SJCRH30 (cell line): ENCODE measurements around the gene OTUB2. TPM values are rescaled to one million over a fixed set of nuclear protein-coding genes. Genes with fewer than 3 reads are reported as not detected.

Source experiments
- total RNA-seq: library from RNA; depleted of rRNA; stranded (reverse); fragments of >200 nt; shearing (Covaris generic); gene quantifications from 2 replicates; pipeline ENCODE4 v1.2.3, GENCODE V29; 2014; rRNA removed

The OTUB2 gene
- total RNA-seq, 1 experiment from 2014 or later: 0.55 TPM

Other genes with a start within 250 kb of the OTUB2 start
- gene PRIMA1, start 237.9 kb upstream of the OTUB2 start, total RNA-seq: not detected in 2 replicates
- not detected in 2 replicates for gene FAM181A, start 99.0 kb upstream of the OTUB2 start, total RNA-seq
- 2.3 and 2.4 TPM in 2 replicates for gene ASB2, start 49.8 kb upstream of the OTUB2 start, total RNA-seq
- gene CCDC197, start 29.0 kb upstream of the OTUB2 start, total RNA-seq: not detected in 2 replicates
- 187 and 191 TPM in 2 replicates for gene DDX24, start 54.9 kb downstream of the OTUB2 start, total RNA-seq
- 9.5 and 11.9 TPM in 2 replicates for gene IFI27L1, start 55.0 kb downstream of the OTUB2 start, total RNA-seq
- 0.55 and 0.81 TPM in 2 replicates for gene IFI27, start 84.4 kb downstream of the OTUB2 start, total RNA-seq
- 24.2 and 24.4 TPM in 2 replicates for gene IFI27L2, start 103.3 kb downstream of the OTUB2 start, total RNA-seq
- gene PPP4R4, start 148.0 kb downstream of the OTUB2 start, total RNA-seq: 35.5 and 47.1 TPM in 2 replicates